GM21529 (cell line): ENCODE data around the gene TNFSF13B.
"Not testable (repeated sequence)": the region's sequence is repeated elsewhere in the genome, so short reads cannot be mapped to it uniquely, and the experiment has no call there.

ENCODE experiments used
- ATAC-seq: cut with Tn5 transposase; IDR thresholded peaks from one replicate; pipeline ENCODE4 v1.9.1; 2021; ENCODE audit not compliant: unreplicated experiment

TNFSF13B gene

GRCh38 chr13:108278466-108278865 is 8.9 kb downstream of the TNFSF13B start:
- no peak for ATAC-seq

GRCh38 chr13:108281901-108282300 is 12.4 kb downstream of the TNFSF13B start:
- no peak for ATAC-seq

GRCh38 chr13:108283110-108283509 is 13.6 kb downstream of the TNFSF13B start:
- ATAC-seq = no peak

GRCh38 chr13:108288741-108289140 is 19.2 kb downstream of the TNFSF13B start:
- no peak for ATAC-seq

- no peak for ATAC-seq
These were observed 20.3 kb downstream of the TNFSF13B start for GRCh38 chr13:108289819-108290218.

- no peak for ATAC-seq
These were observed 27.6 kb downstream of the TNFSF13B start for GRCh38 chr13:108297114-108297513.

GRCh38 chr13:108302279-108302678 is 32.8 kb downstream of the TNFSF13B start:
- no peak for ATAC-seq

- no peak for ATAC-seq
These were observed 34.9 kb downstream of the TNFSF13B start for GRCh38 chr13:108304170-108305016.

- ATAC-seq = peak; percentile 67
These were observed 36.1 kb downstream of the TNFSF13B start for GRCh38 chr13:108305655-108306054.

- no peak for ATAC-seq
These were observed 37.3 kb downstream of the TNFSF13B start for GRCh38 chr13:108306860-108307259.

- not testable (repeated sequence) for ATAC-seq
These were observed 42.1 kb downstream of the TNFSF13B start for GRCh38 chr13:108311596-108311995.

- no peak for ATAC-seq
These were observed 43.9 kb downstream of the TNFSF13B start for GRCh38 chr13:108313382-108313781.

- peak; percentile 81 for ATAC-seq
These were observed 45.8 kb downstream of the TNFSF13B start for GRCh38 chr13:108315273-108315672.

GRCh38 chr13:108315991-108316390 is 46.5 kb downstream of the TNFSF13B start:
- ATAC-seq = no peak

GRCh38 chr13:108316413-108316812 is 46.9 kb downstream of the TNFSF13B start:
- ATAC-seq = no peak

- peak; percentile 76 for ATAC-seq
These were observed 52.8 kb downstream of the TNFSF13B start for GRCh38 chr13:108322206-108322824.

- no peak for ATAC-seq
These were observed 53.5 kb downstream of the TNFSF13B start for GRCh38 chr13:108323031-108323430.

- ATAC-seq = no peak
These were observed 56.3 kb downstream of the TNFSF13B start for GRCh38 chr13:108325863-108326262.

GRCh38 chr13:108326309-108326708 is 56.8 kb downstream of the TNFSF13B start:
- peak; percentile 94 for ATAC-seq

- no peak for ATAC-seq
These were observed 59.3 kb downstream of the TNFSF13B start for GRCh38 chr13:108328848-108329247.

- no peak for ATAC-seq
These were observed 63.3 kb downstream of the TNFSF13B start for GRCh38 chr13:108332791-108333190.
